SK-N-MC (cell line): ENCODE measurements around the gene GGCT.

Experiments used
- EZH2 ChIP-seq: fragments of 200-600 bp; sonication (generic); IDR thresholded peaks from one replicate; pipeline ENCODE4 v1.6.1; 2017; ENCODE audit warnings: antibody characterized with exemption
- POLR2AphosphoS5 ChIP-seq: IDR thresholded peaks from 2 replicates; pipeline ENCODE4 v1.6.1; 2012; ENCODE audit warnings: mild to moderate bottlenecking, low read depth, low read length, borderline replicate concordance

DNA sequence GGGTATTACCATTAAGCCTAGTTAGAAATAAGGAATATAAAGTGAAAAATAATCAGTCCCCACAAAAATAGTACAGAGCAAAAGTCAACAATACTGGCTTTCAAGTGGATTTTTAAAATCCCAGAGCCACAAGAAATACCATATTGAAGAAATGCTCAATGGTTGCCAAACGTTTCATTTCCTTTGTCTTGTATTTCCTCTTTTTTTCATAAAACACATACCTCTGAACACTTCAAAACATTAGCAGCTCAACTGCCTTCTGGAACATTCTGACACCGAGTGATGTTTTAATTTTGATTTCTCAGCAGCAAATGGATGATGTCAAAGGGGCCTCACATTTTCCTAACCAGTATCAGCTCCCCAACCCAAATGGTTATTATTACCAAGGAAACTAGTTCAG is 36.6 kb downstream of the GGCT start:
- no peak for TF ChIP-seq EZH2
- no peak for TF ChIP-seq POLR2AphosphoS5
